AG09319 (cell line): ENCODE results near the gene TMEM117.

Experiments used
- DNase-seq: peaks from one replicate; pipeline ENCODE4 v3.0.0-alpha.2; 2010; ENCODE audit warnings: low read depth; ENCODE audit errors: extremely low read depth
- CTCF ChIP-seq: IDR thresholded peaks from 2 replicates; pipeline ENCODE4 v1.5.1; 2011; ENCODE audit warnings: low read depth, mild to moderate bottlenecking, inconsistent platforms, low read length, moderate library complexity

TMEM117 gene

GRCh38 chr12:43988838-43989560, 153.1 kb downstream of the TMEM117 start:
- TF ChIP-seq CTCF = no peak
- no peak for DNase-seq

- no peak for DNase-seq
- TF ChIP-seq CTCF = no peak
Observed at GRCh38 chr12:43992856-43993255, 157.0 kb downstream of the TMEM117 start.

GRCh38 chr12:44000309-44000952, 164.6 kb downstream of the TMEM117 start:
- DNase-seq = peak; percentile 5
- peak; percentile 61 for TF ChIP-seq CTCF

- no peak for TF ChIP-seq CTCF
- no peak for DNase-seq
Observed at GRCh38 chr12:44002607-44003006, 166.7 kb downstream of the TMEM117 start.

GRCh38 chr12:44003721-44004120, 167.8 kb downstream of the TMEM117 start:
- TF ChIP-seq CTCF = no peak
- no peak for DNase-seq

- peak; percentile 12 for DNase-seq
- peak; percentile 55 for TF ChIP-seq CTCF
Observed at GRCh38 chr12:44015333-44015941, 179.6 kb downstream of the TMEM117 start.

GRCh38 chr12:44017216-44017615, 181.3 kb downstream of the TMEM117 start:
- no peak for TF ChIP-seq CTCF
- DNase-seq = no peak
